Epithelial cell of prostate (primary cell): ENCODE results near the gene CCDC57.
"Not testable (repeated sequence)": the region's sequence is repeated elsewhere in the genome, so short reads cannot be mapped to it uniquely, and the experiment has no call there.

ENCODE experiments used
- DNase-seq: peaks from one replicate; pipeline ENCODE4 v3.0.0-alpha.2; 2011; ENCODE audit warnings: low read depth, low spot score
- H3K27ac ChIP-seq: fragments of 450-650 bp; 2 replicates; pipeline ENCODE4 v1.5.1; 2017; ENCODE audit warnings: mild to moderate bottlenecking

Gene CCDC57

GRCh38 chr17:82146663-82147654, 65.7 kb downstream of the CCDC57 start:
- H3K27ac ChIP-seq = no peak overlapping the region
- no peak for DNase-seq

DNA sequence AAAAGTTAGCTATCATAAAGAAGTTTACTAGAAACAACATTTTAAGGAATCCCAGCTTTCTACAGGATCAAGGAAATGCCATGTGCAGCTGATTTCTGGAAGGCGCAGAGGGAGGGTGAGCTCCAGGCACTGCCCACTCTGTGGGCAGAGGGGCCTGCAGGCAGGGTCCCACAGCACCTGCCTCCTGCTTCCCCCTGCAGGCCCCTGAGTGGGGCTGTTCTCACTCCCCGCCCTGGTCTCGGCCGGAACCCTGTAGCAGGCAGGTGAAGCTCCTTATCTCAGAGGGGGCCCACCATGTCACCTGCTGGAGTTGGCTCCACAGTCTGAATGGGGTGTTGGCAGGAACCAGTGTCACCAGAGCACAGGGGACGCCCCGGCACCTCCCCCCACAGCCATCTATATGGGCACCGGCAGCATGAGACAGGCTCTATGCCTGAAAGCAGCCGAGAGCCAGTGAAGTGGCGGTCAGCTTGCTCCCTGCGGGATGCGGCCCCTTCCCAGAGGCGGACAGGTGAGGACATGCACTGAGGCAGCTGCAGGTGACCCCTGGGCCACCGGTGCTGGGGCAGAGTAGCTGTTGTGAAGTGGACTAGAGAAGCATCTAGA, 67.0 kb downstream of the CCDC57 start:
- H3K27ac ChIP-seq = no peak overlapping the region
- DNase-seq = no peak

DNA sequence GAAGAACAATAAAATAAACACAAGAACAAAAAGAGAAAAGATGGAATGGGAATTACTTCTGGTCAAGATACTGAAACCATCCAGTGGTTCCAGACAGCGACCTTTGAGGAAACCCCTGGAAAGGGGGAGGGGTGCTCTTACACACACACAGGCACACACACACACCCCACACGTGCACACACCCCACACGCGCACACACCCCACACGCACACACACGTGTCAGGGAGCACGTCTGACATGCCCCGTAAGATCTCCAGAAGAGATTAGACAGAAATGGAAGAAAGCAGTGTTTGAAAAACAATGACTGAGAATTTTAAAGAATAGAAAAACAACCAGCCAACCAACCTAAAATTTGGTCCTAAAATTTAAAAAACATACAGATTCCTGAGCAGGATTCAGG, 69.3 kb downstream of the CCDC57 start:
- DNase-seq = no peak
- H3K27ac ChIP-seq = no peak overlapping the region

- not testable (repeated sequence) for DNase-seq, H3K27ac ChIP-seq
These were observed 72.7 kb downstream of the CCDC57 start for GRCh38 chr17:82139961-82140360.

DNA sequence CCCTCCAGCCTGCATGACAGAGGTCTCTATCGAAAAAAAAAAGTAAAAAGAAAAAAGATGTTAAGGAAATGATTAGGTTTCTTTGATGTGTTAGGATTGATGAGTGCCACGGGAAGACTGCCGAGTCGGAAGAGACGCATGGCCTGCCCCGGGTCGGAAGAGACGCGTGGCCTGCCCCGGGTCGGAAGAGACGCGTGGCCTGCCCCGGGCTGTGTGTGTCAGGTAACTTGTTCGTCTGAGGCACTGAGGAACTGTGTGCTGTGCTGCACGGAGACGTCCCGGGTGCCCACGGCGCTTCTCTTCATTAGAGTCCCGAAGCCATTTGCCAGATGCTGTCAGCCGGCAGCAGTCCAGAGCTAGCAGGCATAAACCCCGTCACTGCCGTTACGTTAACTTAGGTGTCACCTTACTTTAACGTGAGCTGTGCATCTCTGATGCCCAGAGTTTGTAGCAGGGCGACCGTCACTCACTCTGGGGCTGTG, 74.1 kb downstream of the CCDC57 start:
- DNase-seq = no peak
- no peak overlapping the region for H3K27ac ChIP-seq

DNA sequence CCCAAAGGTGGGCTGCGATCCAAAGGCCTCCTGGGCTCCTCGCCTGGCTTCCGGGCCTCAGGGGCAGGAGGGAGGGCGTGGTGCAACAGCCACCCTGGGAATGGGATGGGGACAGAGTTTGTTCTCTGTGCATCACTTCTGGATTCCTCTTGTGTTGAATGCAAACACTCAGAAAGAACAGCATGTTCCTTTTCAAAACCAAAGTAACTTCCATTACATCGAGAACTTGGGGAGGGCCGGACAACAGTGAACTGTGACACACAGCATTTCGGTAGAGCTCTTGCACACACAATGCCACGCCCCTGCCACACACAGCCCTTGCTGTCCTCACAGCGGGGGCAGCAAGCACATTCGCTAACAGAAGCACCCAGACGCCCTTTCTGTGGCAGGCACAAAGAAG, 78.5 kb downstream of the CCDC57 start:
- peak overlapping the region; percentile 60 for H3K27ac ChIP-seq
- no peak for DNase-seq

- DNase-seq = peak; percentile 37
- peak overlapping the region; percentile 60 for H3K27ac ChIP-seq
These were observed 79.3 kb downstream of the CCDC57 start for GRCh38 chr17:82133166-82133953.

- H3K27ac ChIP-seq = no peak overlapping the region
- DNase-seq = no peak
These were observed 83.5 kb downstream of the CCDC57 start for GRCh38 chr17:82129095-82129494.

DNA sequence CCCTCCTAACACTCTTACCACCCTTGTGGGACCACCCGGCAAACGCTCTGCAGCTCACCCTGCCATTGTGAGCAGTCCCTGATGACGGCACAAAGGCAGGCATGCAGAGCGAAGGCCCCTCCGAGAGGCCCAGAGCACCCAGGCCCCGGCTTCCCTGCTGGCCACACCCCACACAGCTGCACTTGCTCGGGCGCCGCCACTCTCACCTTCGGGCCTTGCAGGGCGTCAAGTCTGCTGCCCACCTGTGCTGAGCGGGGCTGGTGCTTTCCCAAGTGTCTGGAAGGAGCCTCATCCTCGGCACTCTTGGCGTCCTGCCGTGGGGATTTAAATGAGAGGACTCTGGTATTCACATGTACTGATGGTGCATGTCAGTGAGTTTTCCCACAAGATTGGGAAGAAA, 84.4 kb downstream of the CCDC57 start:
- no peak for DNase-seq
- H3K27ac ChIP-seq = no peak overlapping the region

DNA sequence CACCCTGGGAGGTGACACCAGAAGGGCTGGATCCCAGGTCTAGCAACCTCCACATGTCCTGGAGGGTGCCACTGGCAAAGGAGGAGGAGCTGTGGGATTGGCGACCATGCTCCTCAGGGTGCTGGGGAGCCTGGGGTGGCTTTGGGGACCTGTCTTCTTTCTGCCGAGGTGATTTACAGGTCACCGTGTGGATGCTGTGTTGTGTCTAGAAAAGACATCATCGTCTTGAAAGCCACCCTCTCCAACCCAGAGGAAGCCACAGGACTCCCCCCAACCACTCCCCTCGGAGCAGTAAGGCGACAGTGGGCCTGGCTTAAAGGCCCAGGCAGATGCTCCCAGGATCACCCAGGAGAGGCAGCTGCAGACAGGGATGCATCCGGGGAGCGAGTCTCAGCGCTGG, 84.9 kb downstream of the CCDC57 start:
- DNase-seq = no peak
- H3K27ac ChIP-seq = no peak overlapping the region

DNA sequence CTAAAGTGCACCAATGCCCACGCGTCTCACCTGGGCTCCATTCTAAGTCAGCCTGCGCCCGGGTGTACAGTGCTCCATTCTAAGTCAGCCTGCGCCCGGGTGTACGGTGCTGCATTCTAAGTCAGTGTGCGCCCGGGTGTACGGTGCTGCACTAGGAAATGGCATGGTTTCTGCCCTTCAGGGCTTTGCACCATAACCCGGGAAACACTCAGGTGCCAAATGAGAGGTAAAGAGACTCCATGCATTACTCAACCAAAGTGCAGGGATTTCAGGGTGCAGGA, 85.4 kb downstream of the CCDC57 start:
- no peak overlapping the region for H3K27ac ChIP-seq
- no peak for DNase-seq

GRCh38 chr17:82126556-82127314, 85.9 kb downstream of the CCDC57 start:
- no peak for DNase-seq
- H3K27ac ChIP-seq = no peak overlapping the region

DNA sequence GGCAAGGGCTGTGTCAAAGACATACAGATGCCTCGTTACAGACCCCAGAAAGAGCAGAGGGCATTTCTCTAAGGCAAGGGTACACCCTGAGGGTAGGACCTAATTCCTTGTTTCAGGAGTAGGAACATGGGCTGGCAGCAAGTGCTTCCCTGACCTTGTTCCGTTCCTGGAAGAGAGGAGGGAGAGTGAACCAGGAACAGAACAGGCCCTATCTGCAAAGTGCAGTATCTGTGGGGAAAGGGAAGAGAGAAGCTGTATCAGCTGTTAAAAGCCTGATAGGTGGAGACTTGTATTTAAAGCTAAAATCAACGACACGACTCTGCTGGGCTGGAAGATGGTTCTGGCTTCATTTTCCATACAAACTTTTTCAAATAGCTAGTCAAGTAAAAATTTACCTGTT, 88.5 kb downstream of the CCDC57 start:
- H3K27ac ChIP-seq = no peak overlapping the region
- no peak for DNase-seq

DNA sequence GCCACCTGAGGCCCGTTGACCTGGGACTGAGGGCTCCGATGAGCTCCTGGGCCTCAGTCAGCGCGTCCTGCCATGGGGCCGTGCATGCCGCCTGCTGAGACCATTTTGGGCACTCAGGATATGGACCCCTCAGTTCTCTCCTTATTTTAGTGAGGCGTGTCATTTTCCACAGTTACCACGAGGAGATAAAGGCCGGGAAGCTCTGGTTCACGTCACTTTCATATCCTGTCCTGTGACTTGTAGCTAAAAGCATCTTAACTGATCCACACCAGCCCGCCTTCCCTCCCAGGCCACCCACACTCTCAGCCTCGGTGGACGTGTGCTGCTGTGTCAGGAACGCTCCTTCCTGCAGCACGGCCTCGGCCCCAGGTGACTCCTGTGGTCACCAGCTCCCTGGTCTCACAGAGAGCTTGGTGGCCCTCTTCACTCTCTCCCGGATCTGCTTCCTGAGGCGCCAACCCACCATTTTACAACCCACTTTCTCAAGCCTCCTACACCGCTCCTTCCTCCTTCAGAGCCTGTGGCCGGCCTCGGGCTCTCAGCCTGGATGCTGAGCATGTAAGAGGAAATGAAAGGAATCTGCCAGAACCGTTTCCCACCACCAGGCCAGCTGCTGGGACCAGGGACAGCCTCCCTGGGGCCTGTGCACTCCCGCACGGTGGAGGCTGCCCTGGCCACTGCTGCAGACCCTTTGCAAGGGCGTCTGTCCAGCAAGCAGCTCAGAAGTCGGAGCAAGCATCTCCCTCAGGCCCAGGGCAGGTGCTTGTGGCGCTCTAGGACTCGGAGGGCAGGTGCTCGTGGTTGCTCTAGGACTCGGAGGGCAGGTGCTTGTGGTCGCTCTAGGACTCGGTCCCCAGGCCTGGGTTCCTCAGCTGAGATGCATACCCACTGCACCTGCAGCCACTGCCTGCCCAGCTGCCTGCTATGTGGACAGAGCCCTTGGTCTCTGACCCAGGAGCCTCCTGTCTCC, 90.7 kb downstream of the CCDC57 start:
- no peak overlapping the region for H3K27ac ChIP-seq
- no peak for DNase-seq

DNA sequence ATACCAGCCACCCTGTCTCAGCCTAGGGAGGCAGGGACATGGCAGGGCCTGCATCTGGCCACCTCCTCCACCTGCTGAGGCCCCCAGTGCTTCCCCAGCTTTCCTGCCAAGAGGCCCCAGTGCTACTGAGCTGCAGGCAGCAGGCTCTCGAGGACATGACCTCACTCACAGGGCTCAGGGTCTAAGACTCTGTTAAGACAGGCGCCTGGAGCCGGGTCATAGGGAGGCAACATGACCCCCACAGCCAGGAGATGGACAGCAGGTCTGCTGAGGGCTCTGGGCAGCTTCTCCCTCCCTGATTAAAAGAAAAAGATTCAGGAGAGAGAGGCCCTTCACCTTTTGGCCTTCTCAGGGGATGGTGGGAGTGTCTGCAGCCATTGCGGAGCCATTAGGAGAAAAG, 91.4 kb downstream of the CCDC57 start:
- H3K27ac ChIP-seq = no peak overlapping the region
- no peak for DNase-seq

DNA sequence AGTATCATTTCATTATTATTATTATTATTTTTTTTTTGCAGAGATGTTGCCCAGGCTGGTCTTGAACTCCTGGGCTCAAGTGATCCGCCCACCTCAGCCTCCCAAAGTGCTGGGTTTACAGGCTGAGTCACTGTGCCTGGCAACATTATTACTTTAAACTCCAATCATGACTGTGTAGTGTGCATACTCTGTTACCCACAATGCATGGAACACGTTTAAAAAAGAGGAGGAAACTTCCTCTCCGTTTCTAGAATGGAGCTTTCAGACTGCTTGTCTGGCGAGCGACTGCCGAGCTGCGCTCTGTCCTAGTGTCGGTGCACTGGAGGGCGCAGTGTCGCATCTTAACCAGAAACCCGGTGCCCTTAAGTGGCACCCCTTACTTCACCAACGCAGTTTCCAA, 92.5 kb downstream of the CCDC57 start:
- no peak for DNase-seq
- H3K27ac ChIP-seq = no peak overlapping the region

- H3K27ac ChIP-seq = no peak overlapping the region
- DNase-seq = no peak
These were observed 93.7 kb downstream of the CCDC57 start for GRCh38 chr17:82118815-82119380.

GRCh38 chr17:82118168-82118814, 94.4 kb downstream of the CCDC57 start:
- no peak for DNase-seq
- no peak overlapping the region for H3K27ac ChIP-seq
